Esophagus muscularis mucosa (tissue), 3 donors: ENCODE data around the gene SCAMP1.

ENCODE experiments used
- CTCF ChIP-seq, 3 experiments: fragments of 200-600 bp in 2 of 3; fragments of 450-650 bp in 1 of 3; sonication (generic) in 2 of 3; IDR thresholded peaks; one replicate each; pipeline ENCODE4 v1.5.1; 2017 to 2019; ENCODE audit warnings: antibody characterized with exemption in 3 of 3, mild to moderate bottlenecking in 2 of 3, moderate library complexity in 1 of 3
- POLR2A ChIP-seq: fragments of 450-650 bp; IDR thresholded peaks from one replicate; pipeline ENCODE4 v1.6.1; 2017; ENCODE audit warnings: antibody characterized with exemption, moderate library complexity, mild to moderate bottlenecking, low read depth
- POLR2AphosphoS5 ChIP-seq, 2 donors: sonication (generic); formaldehyde crosslinking; IDR thresholded peaks; one replicate each; pipeline ENCODE4 v1.6.1; 2017; ENCODE audit warnings: antibody characterized with exemption in 2 of 2

- TF ChIP-seq CTCF (IDR thresholded peaks at IDR 0.05) (no peak), POLR2A (no peak), POLR2AphosphoS5 (IDR thresholded peaks at IDR 0.05) (no peak)
Measured at GRCh38 chr5:78377718-78378105, 17.3 kb downstream of the SCAMP1 start.
